Inflammatory macrophage treated with lipopolysaccharide for 1 hour (primary cell): ENCODE measurements around the gene CYP27C1.

Source experiments
- DNase-seq, 2 donors: peaks; one replicate each; pipeline ENCODE4 v3.0.0-alpha.2; 2020 to 2022

CYP27C1 gene

GRCh38 chr2:127191331-127192219, 28.5 kb downstream of the CYP27C1 start:
- DNase-seq, result no peak

- no peak for DNase-seq
These were observed 31.3 kb downstream of the CYP27C1 start for GRCh38 chr2:127188797-127189196.

- no peak for DNase-seq
These were observed 32.3 kb downstream of the CYP27C1 start for GRCh38 chr2:127187831-127188230.

- no peak for DNase-seq
These were observed 32.9 kb downstream of the CYP27C1 start for GRCh38 chr2:127187081-127187775.

- DNase-seq, result no peak
These were observed 34.4 kb downstream of the CYP27C1 start for GRCh38 chr2:127185705-127186104.

GRCh38 chr2:127185093-127185492, 35.0 kb downstream of the CYP27C1 start:
- DNase-seq, result no peak

GRCh38 chr2:127183771-127184170, 36.3 kb downstream of the CYP27C1 start:
- DNase-seq, result no peak

- no peak for DNase-seq
These were observed 37.3 kb downstream of the CYP27C1 start for GRCh38 chr2:127182626-127183458.

- no peak for DNase-seq
These were observed 38.2 kb downstream of the CYP27C1 start for GRCh38 chr2:127181851-127182250.

- DNase-seq, result peak; percentile 55 to 61
These were observed 40.3 kb downstream of the CYP27C1 start for GRCh38 chr2:127179766-127180165.

- peak; percentile 9 to 25 for DNase-seq
These were observed 42.4 kb downstream of the CYP27C1 start for GRCh38 chr2:127177617-127178263.

GRCh38 chr2:127176371-127177311, 43.5 kb downstream of the CYP27C1 start:
- peak; percentile 67 to 77 for DNase-seq

- no peak for DNase-seq
These were observed 44.2 kb downstream of the CYP27C1 start for GRCh38 chr2:127175751-127176354.

GRCh38 chr2:127175041-127175721, 44.9 kb downstream of the CYP27C1 start:
- no peak for DNase-seq

- no peak for DNase-seq
These were observed 45.5 kb downstream of the CYP27C1 start for GRCh38 chr2:127174640-127175039.

- no peak for DNase-seq
These were observed 46.0 kb downstream of the CYP27C1 start for GRCh38 chr2:127174136-127174535.

GRCh38 chr2:127173057-127173456, 47.0 kb downstream of the CYP27C1 start:
- no peak for DNase-seq

GRCh38 chr2:127172306-127172705, 47.8 kb downstream of the CYP27C1 start:
- no peak for DNase-seq

- no peak for DNase-seq
These were observed 49.5 kb downstream of the CYP27C1 start for GRCh38 chr2:127170452-127171197.

- DNase-seq, result no peak
These were observed 50.1 kb downstream of the CYP27C1 start for GRCh38 chr2:127170021-127170420.
